Measurements from ENCODE around the gene CCNL1.

CCNL1 gene

DNA sequence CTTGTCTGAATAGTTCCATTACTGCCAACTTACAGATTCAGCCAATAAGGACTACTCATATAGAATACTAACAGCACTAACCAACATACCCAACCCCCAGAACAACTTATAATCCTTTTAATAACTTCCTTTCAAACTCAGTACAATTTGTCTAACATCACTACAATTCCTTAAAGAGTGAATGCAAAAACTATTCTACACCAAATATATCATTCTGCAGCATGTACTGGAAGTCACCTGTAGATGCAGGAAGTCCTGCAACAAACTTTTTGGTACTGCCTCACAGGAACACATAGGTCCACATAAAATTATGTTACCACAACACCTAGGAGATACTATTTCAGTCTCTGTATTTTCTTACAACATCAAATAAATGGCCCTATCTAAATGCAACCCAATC lies 2.1 kb downstream of the CCNL1 start:
- TF ChIP-seq CTCF (IDR thresholded peaks at IDR 0.05; ENCODE audit: extremely low read depth, missing control alignments): no peak
- DNase-seq (ENCODE audit: low spot score): no peak

- DNase-seq (ENCODE audit: low spot score): no peak
- TF ChIP-seq CTCF (IDR thresholded peaks at IDR 0.05; ENCODE audit: extremely low read depth, missing control alignments): no peak
Measured at GRCh38 chr3:157156837-157157635, 2.9 kb downstream of the CCNL1 start.

GRCh38 chr3:157155591-157155990 lies 4.4 kb downstream of the CCNL1 start:
- no peak for TF ChIP-seq CTCF (IDR thresholded peaks at IDR 0.05; ENCODE audit: extremely low read depth, missing control alignments)
- no peak for DNase-seq (ENCODE audit: low spot score)

DNA sequence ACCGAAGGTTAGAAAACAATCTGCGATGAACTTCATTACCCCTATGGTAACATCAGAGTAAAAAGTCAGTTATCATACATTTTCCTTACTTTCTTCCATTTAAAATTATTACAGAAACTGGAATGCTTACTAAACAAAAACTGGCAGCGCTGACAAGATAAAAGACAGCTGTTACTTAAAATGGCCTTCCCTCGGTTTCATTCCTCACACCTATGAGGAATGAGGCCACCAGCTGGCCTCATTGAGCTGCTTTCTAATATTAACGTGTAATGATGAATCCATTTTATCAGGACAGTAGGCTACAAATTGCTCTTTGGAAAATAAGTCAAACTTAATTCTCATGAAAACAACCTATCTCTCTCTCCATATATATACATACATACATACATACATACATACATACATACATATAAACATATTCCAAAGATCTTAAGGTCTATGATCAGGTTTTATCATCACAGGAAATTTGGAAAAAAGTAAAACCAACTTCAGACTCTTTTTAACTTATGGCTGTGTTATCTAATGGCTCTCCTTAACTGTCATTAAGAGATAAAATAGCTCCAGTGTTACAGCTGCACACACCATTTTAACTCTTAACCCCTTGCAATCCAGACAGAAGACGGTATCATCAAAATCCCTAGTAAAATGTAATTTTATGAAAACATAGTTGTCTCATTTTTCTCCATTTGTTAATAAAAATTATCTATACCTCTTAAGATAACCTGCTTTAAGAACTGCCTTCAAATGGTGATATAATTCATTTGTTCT lies 5.2 kb downstream of the CCNL1 start:
- DNase-seq (ENCODE audit: low spot score): no peak
- TF ChIP-seq CTCF (IDR thresholded peaks at IDR 0.05; ENCODE audit: extremely low read depth, missing control alignments): no peak

GRCh38 chr3:157152930-157153329 lies 7.0 kb downstream of the CCNL1 start:
- no peak for DNase-seq (ENCODE audit: low spot score)
- TF ChIP-seq CTCF (IDR thresholded peaks at IDR 0.05; ENCODE audit: extremely low read depth, missing control alignments): no peak

DNA sequence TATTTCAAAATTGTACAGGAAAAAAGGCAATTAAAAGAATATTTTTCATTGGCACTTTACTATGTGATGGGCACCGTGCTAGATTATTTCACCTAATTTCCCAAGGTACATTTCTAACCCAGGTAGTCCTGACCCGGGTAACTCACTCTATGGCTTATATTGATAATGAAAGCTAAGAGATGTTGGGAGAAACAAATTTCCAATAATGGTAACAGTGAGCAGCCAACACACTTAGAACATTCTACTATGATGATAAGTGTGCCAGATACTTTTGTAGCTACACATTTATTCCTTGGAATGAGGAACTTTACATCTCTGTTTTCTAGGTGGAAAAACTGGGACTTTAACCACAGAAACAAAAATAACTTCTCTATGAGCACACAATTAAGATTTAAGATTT lies 7.5 kb downstream of the CCNL1 start:
- no peak for TF ChIP-seq CTCF (IDR thresholded peaks at IDR 0.05; ENCODE audit: extremely low read depth, missing control alignments)
- no peak for DNase-seq (ENCODE audit: low spot score)

- no peak for DNase-seq (ENCODE audit: low spot score)
- no peak for TF ChIP-seq CTCF (IDR thresholded peaks at IDR 0.05; ENCODE audit: extremely low read depth, missing control alignments)
Measured at GRCh38 chr3:157151627-157152026, 8.3 kb downstream of the CCNL1 start.

All from GM20000 (cell line).